ENCODE results near the gene ADGRG2.
"Not testable (repeated sequence)": the region's sequence is repeated elsewhere in the genome, so short reads cannot be mapped to it uniquely, and the experiment has no call there.

ADGRG2 gene

DNA sequence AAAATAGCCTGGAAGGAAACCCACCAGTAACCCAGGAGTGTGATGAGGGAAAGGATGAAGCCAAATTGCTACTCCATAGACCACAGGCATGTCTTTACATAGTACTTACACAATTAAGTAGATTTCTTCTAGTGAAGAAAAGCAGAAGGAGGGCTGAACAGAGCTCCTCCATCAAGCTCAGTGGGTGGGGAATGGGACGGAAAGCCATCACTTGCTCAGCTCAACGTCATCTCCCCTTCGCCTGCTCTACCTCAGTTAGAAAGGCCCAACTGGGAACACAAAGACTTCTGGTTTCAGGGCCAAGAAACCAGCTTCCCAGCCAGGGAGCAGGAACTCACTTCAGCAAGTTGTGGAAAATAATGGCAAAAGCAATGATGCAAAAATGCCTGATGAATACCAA, 36.6 kb downstream of the ADGRG2 start:
- DNase-seq: no peak

GRCh38 chrX:19075754-19076153, 46.5 kb downstream of the ADGRG2 start:
- no peak for DNase-seq

- DNase-seq: no peak
Observed at GRCh38 chrX:19072372-19072771, 49.9 kb downstream of the ADGRG2 start.

GRCh38 chrX:19070555-19070994, 51.7 kb downstream of the ADGRG2 start:
- DNase-seq: no peak

- DNase-seq: not testable (repeated sequence)
Observed at GRCh38 chrX:19066987-19067386, 55.3 kb downstream of the ADGRG2 start.

GRCh38 chrX:19065535-19065934, 56.7 kb downstream of the ADGRG2 start:
- no peak for DNase-seq

DNA sequence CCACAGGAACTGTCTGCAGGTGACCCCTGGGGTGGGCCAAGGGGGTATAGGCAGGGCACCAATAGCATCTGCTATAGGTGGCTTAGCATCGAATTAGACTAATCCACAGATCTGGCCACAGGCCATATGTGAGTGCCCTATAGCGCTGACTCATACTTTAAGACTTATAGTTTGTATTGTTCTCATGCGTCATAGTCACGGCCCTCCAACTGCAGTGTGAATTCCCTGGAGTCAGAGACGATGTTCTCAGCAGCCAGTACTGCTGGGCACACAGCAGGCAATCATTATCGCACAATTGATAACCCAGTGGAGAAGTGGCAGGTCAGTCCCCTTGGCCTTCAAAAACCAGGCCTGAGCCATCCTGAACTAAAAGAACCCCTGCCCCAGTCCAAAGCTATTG, 58.1 kb downstream of the ADGRG2 start:
- no peak for DNase-seq

- DNase-seq: no peak
Observed at GRCh38 chrX:19063030-19063429, 59.2 kb downstream of the ADGRG2 start.

DNA sequence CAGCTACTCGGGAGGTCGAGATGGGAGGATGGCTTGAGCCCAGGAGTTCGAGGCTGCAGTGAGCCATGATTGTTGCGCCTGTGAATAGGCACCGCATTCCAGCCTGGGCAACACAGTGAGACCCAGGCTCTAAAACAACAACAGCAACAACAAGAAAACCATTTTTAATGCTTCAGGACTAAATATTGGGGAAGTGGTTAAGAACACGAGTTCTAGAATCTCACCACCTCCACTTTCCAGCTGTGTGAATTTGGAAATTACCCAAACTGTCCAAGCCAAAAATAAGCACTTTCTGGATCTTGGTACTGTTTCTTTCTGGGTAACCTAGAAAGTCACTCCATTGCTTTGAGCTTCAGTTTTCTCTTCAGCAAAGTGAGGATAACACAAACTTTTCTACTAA, 63.2 kb downstream of the ADGRG2 start:
- DNase-seq: no peak

DNA sequence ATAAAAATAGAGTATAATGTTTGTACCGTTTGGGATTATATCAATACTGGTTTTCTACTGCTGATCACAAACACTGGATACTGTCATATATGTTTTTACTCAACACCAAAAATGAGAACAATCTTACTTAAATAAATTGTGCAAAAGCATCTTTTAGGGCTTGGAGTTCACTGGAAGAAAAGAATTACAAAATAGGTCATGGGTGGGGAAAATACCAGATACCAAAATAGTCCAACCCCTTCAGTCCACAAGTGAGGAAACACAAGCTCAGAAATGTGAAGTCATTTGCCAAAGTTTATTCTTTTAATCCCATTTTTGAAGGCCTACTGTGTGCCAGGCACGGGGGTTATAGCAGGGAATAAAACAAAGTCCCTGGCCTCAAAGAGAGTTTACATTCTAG, 64.4 kb downstream of the ADGRG2 start:
- no peak for DNase-seq

DNA sequence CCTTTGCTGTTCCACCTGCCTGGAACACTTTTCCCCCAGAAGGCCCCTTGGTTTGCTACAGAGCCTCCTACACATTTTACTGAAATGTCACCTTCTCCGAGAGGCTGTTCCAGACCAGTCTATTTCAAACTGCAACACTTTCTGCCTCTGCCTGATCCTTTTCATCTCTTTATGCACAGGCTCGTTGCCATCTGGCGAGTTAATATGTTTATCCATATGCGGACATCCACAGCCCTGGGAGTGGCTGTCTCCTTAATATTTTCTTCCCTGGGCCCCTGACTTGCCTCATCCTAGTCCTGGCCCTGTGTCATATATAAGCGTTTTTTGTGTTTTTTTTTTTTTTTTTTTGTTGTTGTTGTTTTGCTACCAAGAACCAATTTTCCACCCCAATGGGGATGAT, 73.2 kb downstream of the ADGRG2 start:
- no peak for DNase-seq

DNA sequence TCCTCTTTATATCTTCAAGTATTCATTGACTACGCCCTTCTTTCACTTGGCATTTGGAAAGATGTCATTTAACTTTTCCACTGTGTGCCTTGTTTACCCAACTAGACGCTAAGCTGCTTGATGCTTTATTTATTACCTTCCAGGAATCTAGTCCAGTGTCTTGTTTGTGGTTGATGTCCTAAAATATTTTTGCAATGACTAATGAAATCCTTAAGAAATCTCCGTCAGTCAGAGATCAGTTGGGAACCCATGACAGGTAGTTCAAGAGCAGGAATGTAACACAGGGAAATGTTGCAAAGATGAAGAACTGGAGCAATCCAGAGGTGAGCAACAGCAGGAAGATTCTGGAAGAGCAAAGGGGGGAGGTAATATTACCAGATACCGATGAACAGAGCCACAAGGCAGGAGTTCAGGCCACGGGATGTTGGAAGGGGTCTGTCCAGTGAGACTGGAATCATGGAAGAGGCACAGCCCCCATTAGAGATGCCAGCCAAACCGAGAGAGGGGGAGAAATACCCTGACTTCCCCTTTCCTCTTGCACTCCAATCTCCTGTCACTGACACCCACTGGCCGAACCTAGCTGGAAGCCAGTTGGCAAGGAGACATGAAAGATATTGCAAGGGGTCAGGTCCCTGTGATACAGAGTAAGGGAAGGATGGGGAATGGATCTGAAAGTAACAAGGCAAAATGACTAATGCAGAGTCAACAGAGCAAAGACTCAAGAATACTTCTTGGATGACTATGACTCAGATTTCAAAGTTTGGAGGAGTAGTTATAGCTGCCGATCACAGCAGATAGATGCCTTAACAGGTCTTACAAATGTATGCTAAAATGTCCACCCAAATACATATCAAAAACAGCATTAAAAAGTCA, 75.7 kb downstream of the ADGRG2 start:
- no peak for DNase-seq

GRCh38 chrX:19040373-19040772, 81.9 kb downstream of the ADGRG2 start:
- DNase-seq: peak; percentile 3

- DNase-seq: no peak
Observed at GRCh38 chrX:19034025-19034424, 88.2 kb downstream of the ADGRG2 start.

GRCh38 chrX:19030805-19031204, 91.5 kb downstream of the ADGRG2 start:
- DNase-seq: no peak

GRCh38 chrX:19028560-19028959, 93.7 kb downstream of the ADGRG2 start:
- no peak for DNase-seq

GRCh38 chrX:19024366-19024765, 97.9 kb downstream of the ADGRG2 start:
- no peak for DNase-seq

DNA sequence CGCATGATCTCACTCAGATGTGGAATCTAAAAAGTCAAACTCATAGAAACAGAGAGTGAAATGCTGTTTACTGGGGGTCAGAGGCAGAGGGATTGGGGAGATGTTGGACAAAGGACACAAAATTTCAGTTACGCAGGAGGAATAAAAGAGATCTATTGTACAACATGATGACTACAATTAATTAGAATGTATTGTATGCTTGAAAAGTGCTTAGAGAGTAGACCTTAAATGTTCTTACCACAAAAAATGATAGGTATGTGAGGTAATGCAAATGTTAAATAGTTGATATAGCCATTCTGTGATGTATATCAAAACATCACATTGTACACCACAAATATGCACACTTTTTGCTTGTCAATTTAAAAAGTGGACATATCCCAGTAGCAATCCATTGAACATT, 102.3 kb downstream of the ADGRG2 start:
- no peak for DNase-seq

- DNase-seq: peak; percentile 4
Observed at GRCh38 chrX:19017271-19017670, 105.0 kb downstream of the ADGRG2 start.

DNA sequence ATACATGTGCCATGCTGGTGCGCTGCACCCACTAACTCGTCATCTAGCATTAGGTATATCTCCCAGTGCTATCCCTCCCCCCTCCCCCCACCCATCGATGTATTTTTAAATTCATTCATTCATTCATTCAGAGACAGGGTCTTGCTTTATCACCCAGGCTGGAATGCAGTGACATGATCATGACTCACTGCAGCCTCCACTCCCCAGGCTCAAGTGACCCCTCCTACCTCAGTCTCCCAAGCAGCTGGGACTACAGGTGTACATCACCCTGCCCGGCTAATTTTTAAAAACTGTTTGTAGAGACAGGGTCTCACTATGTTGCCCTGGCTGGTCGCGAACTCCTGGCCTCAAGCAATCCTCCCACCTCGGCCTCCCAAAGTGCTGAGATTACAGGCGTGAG, 105.7 kb downstream of the ADGRG2 start:
- DNase-seq: not testable (repeated sequence)

GRCh38 chrX:19007868-19008267, 114.4 kb downstream of the ADGRG2 start:
- no peak for DNase-seq

DNA sequence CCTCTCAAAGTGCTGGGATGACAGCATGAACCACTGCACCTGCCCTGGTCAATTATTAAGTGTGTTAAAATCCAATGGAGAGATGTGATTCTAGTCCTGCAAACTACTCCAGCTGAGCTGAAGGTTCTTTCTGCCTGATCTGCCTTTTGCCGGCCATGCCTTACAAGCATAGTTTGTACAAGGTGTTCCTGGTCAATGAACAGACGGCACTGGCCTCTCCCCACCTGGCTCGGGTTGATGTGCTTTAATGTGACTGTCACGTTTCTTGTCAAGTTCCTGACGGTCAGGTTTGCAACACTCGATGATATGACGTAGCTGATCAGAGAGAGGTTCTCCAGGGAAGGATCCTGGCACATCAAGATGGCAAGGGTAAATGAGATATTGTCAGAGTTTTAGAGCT, 115.3 kb downstream of the ADGRG2 start:
- DNase-seq: no peak

DNA sequence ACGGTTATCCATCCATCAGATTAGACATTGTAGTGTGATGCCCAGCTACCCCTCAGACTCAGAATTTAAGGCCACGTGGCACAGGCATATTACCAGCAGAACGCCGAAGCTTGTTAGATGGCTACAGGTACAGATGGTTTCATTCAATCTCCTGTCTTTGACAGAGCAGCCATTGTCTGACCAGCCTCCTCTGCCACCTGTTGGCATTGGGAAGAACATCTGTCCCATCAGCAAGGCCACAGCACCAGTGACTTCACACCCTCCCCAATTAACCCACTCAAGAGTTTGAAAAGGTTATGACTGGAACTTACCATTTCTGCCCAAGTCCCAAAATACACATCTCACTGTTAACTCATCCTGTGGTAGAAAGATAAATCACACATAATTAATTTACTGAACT, 116.4 kb downstream of the ADGRG2 start:
- DNase-seq: no peak

GRCh38 chrX:19003756-19004155, 118.5 kb downstream of the ADGRG2 start:
- DNase-seq: no peak

- DNase-seq: no peak
Observed at GRCh38 chrX:18998653-18999052, 123.6 kb downstream of the ADGRG2 start.

Measured in hematopoietic multipotent progenitor cell treated with erythropoietin and hydrocortisone succinate and interleukin-3 and kit ligand, for 8 days (in vitro differentiated cells).